Endodermal cell (in vitro differentiated cells): ENCODE measurements around the gene FBXW7. TPM values are rescaled to one million over a fixed set of nuclear protein-coding genes. Genes with fewer than 3 reads are reported as not detected.

Experiments
- DNase-seq: peaks from one replicate; pipeline ENCODE4 v3.0.0-alpha.2; 2017
- H3K27ac ChIP-seq: 2 replicates; pipeline ENCODE4 v1.5.1; 2013; ENCODE audit warnings: mild to moderate bottlenecking, low read depth, low read length, moderate library complexity
- H3K27me3 ChIP-seq: 2 replicates; pipeline ENCODE4 v1.6.1; 2013; ENCODE audit warnings: mild to moderate bottlenecking, low read length, moderate library complexity; ENCODE audit not compliant: insufficient read depth, control insufficient read depth, poor library complexity, severe bottlenecking
- H3K36me3 ChIP-seq: 2 replicates; pipeline ENCODE4 v1.7.0; 2013; ENCODE audit warnings: mild to moderate bottlenecking, low read length, moderate library complexity; ENCODE audit not compliant: control insufficient read depth, insufficient read depth
- H3K4me1 ChIP-seq: one replicate; pipeline ENCODE4 v1.7.0; 2013; ENCODE audit warnings: low read length; ENCODE audit not compliant: control insufficient read depth, insufficient read depth
- H3K4me3 ChIP-seq: 2 replicates; pipeline ENCODE4 v1.5.1; 2013; ENCODE audit warnings: mild to moderate bottlenecking, low read length, moderate library complexity
- H3K9ac ChIP-seq: 2 replicates; pipeline ENCODE4 v1.6.1; 2013; ENCODE audit warnings: mild to moderate bottlenecking, low read length, moderate library complexity; ENCODE audit not compliant: poor library complexity, severe bottlenecking; ENCODE audit errors: extremely low read depth
- H3K9me3 ChIP-seq: 2 replicates; pipeline ENCODE4 v1.6.1; 2013; ENCODE audit warnings: mild to moderate bottlenecking, low read length, moderate library complexity; ENCODE audit not compliant: control insufficient read depth
- H3K27ac Mint-ChIP-seq: 2 replicates; pipeline ENCODE4 v1.8.0; 2020; ENCODE audit warnings: mixed read lengths
- H3K27me3 Mint-ChIP-seq: 2 replicates; pipeline ENCODE4 v1.8.0; 2021; ENCODE audit warnings: mild to moderate bottlenecking, mixed read lengths; ENCODE audit not compliant: insufficient read depth
- H3K36me3 Mint-ChIP-seq: 2 replicates; pipeline ENCODE4 v1.8.0; 2020; ENCODE audit warnings: low read depth, mixed read lengths
- H3K4me1 Mint-ChIP-seq: 2 replicates; pipeline ENCODE4 v1.8.0; 2020; ENCODE audit warnings: mixed read lengths
- H3K4me3 Mint-ChIP-seq: 2 replicates; pipeline ENCODE4 v1.8.0; 2020; ENCODE audit warnings: mild to moderate bottlenecking, moderate library complexity, mixed read lengths
- H3K9me3 Mint-ChIP-seq: 2 replicates; pipeline ENCODE4 v1.8.0; 2020; ENCODE audit warnings: mild to moderate bottlenecking, mixed read lengths
- WGBS, 2 experiments: methylation state at CpG; one replicate each; pipeline versions ENCODE4 v1.1.5 to v1.1.7; 2013; ENCODE audit warnings: missing lambda C conversion rate in 2 of 2, mixed read lengths in 1 of 2; ENCODE audit not compliant: insufficient coverage in 1 of 2, insufficient read length in 1 of 2; 5-methylcytosine and 5-hydroxymethylcytosine counted together
- total RNA-seq, 2 donors: library from RNA; stranded (reverse); fragmentation: NEBNext Ultra II Directional in 1 of 2; extraction: Animal tissue kit (Norgen Biotek cat#: 25700) in 1 of 2; gene quantifications; 2 replicates in 1 of 2; 3 replicates in 1 of 2; pipeline ENCODE4 v1.2.1, GENCODE V29; 2021
- TF ChIP-seq, protein P1 (sequence below): fragments of 200-600 bp; sonication (generic); conservative IDR thresholded peaks from 2 replicates; pipeline ENCODE4 v1.5.0; 2021; ENCODE audit warnings: antibody characterized with exemption, mild to moderate bottlenecking

FBXW7 gene
- total RNA-seq, 2 donors from 2014 or later: 34.3 to 34.4 TPM

DNA sequence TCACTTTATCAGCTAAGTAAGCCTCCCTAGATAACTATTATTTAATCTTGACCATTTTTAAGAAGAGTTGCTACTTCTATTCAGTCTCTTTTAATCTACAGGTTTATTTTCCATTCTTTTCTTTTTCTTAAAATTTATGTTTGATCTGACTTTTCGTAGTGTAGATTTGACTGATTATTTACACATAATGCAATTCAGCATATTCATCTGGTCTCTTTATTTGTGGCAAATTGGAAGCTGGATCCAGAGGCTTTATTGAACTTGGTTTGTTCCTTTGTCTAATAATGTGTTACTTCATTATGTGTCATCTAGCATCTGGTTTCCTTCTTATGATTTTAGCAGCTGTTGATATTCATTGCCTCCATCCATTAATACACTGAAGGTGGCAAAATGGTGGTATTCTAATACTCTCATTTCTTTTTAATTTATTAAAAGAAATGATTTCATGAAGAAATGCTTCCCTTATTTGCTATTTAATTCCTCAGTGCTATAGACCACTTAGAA is 113.0 kb downstream of the FBXW7 start:
- Histone ChIP-seq H3K27ac (no peak overlapping the region), H3K36me3 (no peaks in the 10 kb centered on the region), H3K4me1 (peaks cover 4% of the 10 kb centered on the region), H3K9ac (no peak overlapping the region), H3K9me3 (no peaks in the 10 kb centered on the region), H3K27me3 (no peaks in the 10 kb centered on the region), H3K4me3 (no peak overlapping the region)
- no peaks in the 10 kb centered on the region for H3K27me3 Mint-ChIP-seq
- H3K27ac Mint-ChIP-seq: no peak overlapping the region
- peaks cover 17% of the 10 kb centered on the region for H3K4me1 Mint-ChIP-seq
- H3K4me3 Mint-ChIP-seq: no peak overlapping the region
- no peaks in the 10 kb centered on the region for H3K9me3 Mint-ChIP-seq
- TF ChIP-seq, protein P1, sequence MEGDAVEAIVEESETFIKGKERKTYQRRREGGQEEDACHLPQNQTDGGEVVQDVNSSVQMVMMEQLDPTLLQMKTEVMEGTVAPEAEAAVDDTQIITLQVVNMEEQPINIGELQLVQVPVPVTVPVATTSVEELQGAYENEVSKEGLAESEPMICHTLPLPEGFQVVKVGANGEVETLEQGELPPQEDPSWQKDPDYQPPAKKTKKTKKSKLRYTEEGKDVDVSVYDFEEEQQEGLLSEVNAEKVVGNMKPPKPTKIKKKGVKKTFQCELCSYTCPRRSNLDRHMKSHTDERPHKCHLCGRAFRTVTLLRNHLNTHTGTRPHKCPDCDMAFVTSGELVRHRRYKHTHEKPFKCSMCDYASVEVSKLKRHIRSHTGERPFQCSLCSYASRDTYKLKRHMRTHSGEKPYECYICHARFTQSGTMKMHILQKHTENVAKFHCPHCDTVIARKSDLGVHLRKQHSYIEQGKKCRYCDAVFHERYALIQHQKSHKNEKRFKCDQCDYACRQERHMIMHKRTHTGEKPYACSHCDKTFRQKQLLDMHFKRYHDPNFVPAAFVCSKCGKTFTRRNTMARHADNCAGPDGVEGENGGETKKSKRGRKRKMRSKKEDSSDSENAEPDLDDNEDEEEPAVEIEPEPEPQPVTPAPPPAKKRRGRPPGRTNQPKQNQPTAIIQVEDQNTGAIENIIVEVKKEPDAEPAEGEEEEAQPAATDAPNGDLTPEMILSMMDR: no peak
- no peaks in the 10 kb centered on the region for H3K36me3 Mint-ChIP-seq
- 80% methylated on average over 1 of the region's 1 CpG; no CpG with 5 or more reads in 1 of the 2 experiments for WGBS, 2 experiments
- DNase-seq: no peak

DNA sequence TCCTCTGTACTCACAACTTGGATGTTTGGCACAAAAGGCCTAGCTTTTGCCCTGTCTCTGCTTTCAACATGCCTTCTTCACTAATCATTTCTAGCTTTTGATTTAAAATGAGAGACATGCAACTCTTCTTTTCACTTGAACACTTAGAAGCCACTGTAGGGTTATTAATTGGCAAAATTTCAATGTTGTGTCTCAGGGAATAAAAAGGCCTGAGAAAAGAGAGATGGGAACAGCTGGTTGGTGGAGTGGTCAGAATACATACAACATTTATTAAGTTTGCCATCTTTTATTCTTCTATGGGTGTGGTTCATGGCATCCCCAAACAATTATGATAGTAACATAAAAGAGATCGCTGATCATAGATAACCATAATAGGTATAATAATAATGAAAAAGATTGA is 114.3 kb downstream of the FBXW7 start:
- H3K9me3 Mint-ChIP-seq: no peaks in the 10 kb centered on the region
- WGBS, 2 experiments: no CpG with 5 or more reads among the region's 1 CpG
- H3K27ac Mint-ChIP-seq: no peak overlapping the region
- Histone ChIP-seq H3K4me3 (no peak overlapping the region), H3K27ac (no peak overlapping the region), H3K27me3 (no peaks in the 10 kb centered on the region), H3K4me1 (peaks cover 4% of the 10 kb centered on the region), H3K9ac (no peak overlapping the region), H3K36me3 (no peaks in the 10 kb centered on the region), H3K9me3 (no peaks in the 10 kb centered on the region)
- TF ChIP-seq, protein P1: no peak
- H3K4me1 Mint-ChIP-seq: peaks cover 15% of the 10 kb centered on the region
- no peaks in the 10 kb centered on the region for H3K27me3 Mint-ChIP-seq
- H3K4me3 Mint-ChIP-seq: no peak overlapping the region
- DNase-seq: no peak
- H3K36me3 Mint-ChIP-seq: no peaks in the 10 kb centered on the region

- no peaks in the 10 kb centered on the region for H3K9me3 ChIP-seq
- no peaks in the 10 kb centered on the region for H3K27me3 Mint-ChIP-seq
- no peak overlapping the region for H3K4me3 Mint-ChIP-seq
- no peak overlapping the region for H3K9ac ChIP-seq
- H3K4me3 ChIP-seq: no peak overlapping the region
- TF ChIP-seq, protein P1: no peak
- no peaks in the 10 kb centered on the region for H3K36me3 Mint-ChIP-seq
- 100% methylated on average over 1 to 2 of the region's 2 CpGs for WGBS, 2 experiments
- no peaks in the 10 kb centered on the region for H3K36me3 ChIP-seq
- H3K27ac ChIP-seq: no peak overlapping the region
- no peak overlapping the region for H3K27ac Mint-ChIP-seq
- no peaks in the 10 kb centered on the region for H3K4me1 ChIP-seq
- H3K9me3 Mint-ChIP-seq: no peaks in the 10 kb centered on the region
- no peak for DNase-seq
- peaks cover 7% of the 10 kb centered on the region for H3K4me1 Mint-ChIP-seq
- H3K27me3 ChIP-seq: no peaks in the 10 kb centered on the region
Observed at GRCh38 chr4:152419809-152420208, 116.1 kb downstream of the FBXW7 start.
